Kasumi-1 (cell line): ENCODE results near the gene CHMP4B.

ENCODE experiments used
- DNase-seq, 2 experiments: peaks; one replicate each; lab custom pipeline; 2025; lab: John Stamatoyannopoulos, UW

CHMP4B gene, protein sequence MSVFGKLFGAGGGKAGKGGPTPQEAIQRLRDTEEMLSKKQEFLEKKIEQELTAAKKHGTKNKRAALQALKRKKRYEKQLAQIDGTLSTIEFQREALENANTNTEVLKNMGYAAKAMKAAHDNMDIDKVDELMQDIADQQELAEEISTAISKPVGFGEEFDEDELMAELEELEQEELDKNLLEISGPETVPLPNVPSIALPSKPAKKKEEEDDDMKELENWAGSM

DNA sequence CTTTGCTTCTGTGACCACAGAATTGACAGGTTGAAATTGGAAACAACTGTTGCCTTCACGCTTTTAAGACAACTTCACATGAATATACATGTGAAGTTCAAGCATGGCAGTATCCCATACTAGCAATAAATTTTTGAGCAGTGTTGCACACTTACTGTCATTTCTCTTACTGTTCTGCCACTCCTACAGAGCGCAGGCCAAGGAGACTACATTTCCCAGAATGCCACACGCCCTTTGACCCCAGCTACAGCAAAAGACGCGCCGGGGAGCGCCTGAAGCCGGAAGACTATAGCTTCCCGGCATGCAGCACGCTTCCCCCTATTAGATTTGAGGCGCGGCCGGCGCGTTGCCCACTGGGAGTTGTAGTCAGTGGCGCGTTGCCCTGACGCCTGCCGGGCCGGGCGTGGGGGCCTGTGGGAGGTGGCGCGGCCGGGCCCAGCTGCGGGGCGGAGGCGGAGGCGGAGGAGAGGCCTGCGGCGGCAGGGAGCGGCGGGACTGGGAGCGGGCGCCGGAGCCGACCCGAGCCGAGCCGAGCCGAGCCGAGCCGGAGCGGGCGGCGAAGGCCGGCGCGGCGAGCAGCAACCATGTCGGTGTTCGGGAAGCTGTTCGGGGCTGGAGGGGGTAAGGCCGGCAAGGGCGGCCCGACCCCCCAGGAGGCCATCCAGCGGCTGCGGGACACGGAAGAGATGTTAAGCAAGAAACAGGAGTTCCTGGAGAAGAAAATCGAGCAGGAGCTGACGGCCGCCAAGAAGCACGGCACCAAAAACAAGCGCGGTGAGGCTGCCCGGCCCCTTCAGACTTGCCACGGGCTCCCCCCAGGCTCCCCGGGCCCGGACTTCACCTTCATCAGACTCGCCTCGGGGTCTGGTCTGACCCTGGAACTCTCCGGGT, at the start of gene CHMP4B:
Gene CHMP4B (plus strand): TSS at position 464 of the 891 bp plus-strand sequence. CDS start 121 bp downstream, at position 585.
- DNase-seq = peak; percentile 98

DNA sequence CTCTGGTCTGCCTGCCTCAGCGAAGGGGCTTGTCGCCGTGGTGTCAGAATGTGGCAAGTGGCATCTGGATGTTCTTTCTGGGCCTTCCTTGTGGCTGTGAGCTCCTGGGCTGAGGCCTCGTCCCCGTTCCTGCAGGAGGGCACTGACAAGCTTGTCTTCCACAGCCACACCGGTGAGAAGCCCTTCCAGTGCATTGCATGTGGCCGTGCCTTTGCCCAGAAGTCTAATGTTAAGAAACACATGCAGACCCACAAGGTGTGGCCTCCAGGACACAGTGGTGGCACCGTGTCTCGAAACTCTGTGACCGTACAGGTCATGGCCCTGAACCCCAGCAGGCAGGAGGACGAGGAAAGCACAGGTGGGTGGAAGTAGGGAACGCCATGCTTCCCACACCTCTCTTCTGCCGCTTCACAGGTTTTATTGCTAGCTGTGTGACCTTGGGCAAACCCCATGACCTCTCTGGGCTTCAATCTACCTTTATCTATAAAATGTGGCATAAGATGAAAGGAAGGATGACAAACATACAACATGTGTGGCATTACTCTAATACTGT, 49.4 kb upstream of the CHMP4B start:
- DNase-seq = no peak

DNA sequence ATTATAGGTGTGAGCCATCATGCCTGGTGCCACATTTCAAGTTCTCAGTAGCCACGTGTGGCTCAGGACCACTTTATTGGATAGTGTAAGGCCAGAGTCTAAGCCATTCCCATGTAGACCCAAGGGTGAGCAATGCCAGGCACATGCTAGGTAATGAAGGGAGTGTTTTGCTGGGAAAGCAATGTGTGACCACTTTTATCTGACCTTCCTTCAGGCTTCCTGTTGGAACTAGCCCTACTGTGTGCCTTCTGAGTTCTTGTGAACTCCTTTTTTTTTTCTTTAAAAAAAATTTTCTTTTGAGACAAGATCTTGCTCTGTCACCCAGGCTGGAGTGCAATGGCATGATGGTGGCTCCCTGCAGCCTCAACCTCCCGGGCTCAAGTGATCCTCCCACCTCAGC, 46.0 kb upstream of the CHMP4B start:
- no peak for DNase-seq

DNA sequence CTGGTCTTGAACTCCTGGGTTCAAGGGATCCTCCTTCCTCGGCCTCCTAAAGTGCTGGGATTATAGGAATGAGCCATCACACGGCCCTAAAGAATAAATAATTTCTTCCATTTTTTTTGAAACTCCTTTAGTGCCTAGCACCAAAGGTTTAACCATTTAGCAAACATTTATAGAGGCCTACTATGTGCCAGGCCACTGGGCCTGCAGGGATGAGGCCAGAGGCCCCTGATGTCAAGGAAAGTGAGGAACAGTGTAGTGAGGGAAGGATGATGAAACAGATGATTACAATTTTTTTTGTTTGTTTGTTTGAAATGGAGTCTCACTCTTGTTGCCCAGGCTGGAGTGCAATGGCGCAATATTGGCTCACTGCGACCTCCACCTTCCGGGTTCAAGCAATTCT, 45.6 kb upstream of the CHMP4B start:
- DNase-seq = no peak

DNA sequence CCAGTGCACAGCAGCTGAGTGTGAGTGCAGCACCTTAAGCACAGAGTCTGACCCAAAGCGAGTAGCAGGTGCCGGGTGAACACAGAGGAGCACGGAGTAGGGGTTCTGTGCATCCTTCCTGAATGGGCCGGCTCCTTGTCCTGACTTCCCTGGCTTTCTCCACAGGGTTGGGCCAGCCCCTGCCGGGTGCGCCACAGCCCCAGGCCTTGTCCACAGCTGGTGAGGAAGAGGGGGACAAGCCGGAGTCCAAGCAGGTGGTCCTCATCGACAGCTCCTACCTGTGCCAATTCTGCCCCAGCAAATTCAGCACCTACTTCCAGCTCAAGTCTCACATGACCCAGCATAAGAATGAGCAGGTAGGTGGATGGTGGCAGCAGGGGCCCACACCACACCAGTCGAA, 44.5 kb upstream of the CHMP4B start:
- no peak for DNase-seq

DNA sequence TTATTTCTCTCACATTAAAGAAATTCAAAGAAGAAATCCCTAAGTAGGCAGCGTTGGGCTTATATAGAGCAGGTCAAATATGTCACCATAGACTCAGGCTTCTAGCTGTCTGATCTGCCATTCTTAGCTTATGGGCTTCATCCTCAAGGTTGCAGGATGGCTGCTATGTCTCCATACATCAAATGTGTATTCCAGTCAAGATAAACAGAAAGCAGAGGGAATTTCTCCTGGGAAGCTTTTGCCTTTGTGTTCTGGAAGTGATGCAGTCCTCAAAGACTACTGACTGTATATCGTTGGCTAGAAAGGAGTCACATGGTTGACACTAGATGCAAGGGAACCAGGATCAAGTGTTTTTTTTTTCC, 43.4 kb upstream of the CHMP4B start:
- DNase-seq = no peak

DNA sequence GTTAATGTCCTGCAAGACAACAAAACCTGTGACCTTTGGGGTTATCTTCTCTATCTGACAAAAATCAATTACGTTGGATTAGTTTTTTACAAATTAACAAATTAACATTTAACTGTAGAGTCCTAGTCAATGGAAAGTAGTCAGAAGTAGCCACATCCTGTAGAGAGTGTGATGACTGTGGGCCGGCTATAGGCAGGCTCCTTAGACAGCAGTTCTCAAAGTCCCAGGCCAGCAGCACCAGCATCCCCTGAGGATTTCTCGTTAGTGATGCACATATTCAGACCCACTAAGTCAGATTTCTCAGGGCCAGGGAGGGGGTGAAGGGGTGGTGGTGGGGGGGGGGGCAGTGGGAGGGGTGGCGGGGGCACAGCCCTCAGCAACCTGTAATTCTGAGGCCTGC, 42.1 kb upstream of the CHMP4B start:
- no peak for DNase-seq

DNA sequence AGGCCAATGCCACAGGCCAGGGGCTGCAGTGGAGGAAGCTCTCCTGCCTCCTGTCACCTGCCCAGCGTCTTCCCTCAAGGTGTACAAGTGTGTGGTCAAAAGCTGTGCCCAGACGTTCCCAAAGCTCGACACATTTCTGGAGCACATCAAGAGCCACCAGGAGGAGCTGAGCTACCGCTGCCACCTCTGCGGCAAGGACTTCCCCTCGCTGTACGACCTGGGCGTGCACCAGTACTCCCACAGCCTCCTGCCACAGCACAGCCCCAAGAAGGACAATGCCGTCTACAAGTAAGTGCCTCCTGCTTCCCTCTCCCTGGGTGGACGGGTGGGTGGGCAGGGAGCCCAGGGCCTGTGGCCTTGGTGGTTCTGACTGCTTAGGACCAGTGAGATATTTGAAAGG, 41.1 kb upstream of the CHMP4B start:
- no peak for DNase-seq

DNA sequence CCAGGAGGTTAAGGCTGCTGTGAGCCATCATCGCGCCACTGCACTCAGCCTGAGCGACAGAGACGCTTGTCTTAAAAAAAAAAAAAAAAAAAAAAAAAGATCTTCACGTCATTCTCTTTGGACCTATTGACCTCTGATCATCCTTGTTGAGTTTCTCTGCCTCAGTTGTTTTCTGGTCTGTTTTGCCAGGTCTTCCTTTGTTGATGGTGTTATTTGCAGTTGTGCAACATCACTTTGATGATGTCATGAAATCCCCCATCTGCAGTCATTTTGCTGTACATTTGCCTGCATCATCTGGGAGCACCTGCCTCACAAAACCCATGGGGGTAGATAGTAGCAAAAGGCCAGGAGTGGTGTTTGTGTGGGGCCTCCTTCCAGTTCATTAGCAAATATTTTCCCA, 39.2 kb upstream of the CHMP4B start:
- DNase-seq = no peak

DNA sequence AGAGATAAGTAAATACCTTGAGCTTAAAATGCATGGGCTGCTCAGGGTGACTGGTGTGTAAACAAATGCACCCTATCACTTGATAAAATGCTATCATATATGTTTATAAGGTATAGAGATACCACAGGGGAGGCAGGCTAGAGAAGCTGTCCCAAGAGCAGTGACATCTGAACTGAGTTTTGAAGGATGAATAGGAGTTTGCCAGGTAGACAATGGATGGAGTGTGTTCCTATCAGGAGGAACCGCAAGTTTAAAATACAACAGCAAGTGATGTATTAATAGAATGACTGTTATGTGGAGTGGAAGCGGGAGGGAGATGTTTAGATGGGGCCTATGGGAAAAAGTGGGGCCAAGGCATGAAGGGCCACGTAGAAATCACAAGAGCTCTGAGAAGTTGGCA, 38.7 kb upstream of the CHMP4B start:
- DNase-seq = no peak

DNA sequence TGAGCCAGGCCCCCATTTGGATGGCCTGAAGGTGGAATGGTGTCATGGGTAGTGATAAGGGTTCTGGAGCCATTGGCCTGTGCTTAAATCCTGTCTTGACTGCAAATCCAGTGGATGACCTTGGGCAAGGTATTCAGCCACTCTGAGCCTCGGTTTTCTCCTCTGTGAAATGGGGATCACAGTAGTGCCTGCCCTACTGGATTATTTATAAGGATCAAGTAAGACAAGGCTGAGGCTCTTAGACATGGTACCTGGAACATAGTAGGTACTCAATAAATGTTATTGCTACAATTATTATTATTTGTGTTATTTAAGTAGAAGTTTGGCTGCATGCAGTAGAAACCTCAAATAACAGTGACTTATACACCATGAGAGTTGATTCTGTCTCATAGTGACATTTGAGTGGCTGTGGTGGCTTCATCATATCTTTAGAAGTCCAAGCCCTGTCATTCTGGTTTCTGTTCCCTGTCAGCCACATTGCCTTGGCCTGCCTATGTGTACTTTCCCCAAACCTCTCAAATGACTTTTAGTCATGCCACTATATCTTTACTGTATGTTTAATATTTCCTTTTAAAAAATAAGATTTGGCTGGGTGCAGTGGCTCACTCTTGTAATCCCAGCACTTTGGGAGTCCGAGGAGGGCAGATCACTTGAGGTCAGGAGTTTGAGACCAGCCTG, 37.6 kb upstream of the CHMP4B start:
- DNase-seq = no peak

DNA sequence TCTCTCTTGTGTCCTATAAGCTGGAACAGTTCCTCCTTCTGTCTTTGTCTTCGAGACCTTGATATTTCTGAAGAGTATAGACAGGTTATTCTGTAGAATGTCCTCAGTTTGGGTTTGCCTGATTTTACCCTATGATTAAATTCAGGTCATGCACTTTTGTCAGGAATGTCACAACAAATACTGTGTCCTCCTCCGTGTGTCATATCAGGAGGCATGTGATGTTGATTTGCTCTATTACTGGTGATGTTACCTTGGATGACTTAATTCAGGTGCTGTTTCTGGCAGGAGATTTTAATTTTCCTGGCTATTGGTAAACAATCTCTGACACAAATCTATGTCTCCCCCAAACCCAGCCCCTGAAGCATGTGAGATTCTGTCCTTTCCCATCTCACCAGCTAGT, 33.3 kb upstream of the CHMP4B start:
- DNase-seq = no peak

DNA sequence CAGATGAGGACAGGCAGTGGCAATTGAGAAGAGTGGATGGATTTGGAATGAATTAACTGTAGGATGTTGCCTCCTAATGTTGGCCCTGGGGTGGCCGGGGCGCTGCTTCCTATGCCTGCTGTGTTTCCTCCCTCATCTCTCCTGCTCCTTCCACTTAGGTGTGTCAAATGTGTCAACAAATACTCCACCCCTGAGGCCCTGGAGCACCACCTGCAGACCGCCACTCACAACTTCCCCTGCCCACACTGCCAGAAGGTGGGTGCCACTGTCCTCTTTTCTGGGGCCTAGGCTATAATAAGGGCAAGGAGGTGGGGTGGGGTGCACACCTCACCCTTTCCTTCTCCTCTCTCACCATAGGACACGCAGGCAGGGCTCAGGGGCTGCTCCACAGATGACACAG, 30.0 kb upstream of the CHMP4B start:
- no peak for DNase-seq

DNA sequence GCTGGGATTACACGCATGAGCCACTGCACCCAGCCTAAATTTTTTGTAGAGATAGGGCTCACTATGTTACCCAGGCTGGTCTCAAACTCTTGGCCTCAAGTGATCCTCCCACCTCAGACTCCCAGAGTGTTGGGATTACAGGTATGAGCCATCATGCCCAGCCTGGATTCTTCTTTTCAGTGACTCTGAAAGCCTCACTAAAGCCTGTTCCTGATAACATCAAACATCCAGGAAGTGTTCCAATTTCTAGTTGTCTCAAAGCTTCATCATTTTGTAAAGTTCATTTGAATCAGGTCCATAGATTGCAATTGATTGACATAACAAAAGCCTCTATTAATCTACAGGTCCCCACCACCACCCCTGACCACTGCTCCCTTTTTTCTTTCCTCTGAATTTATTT, 29.2 kb upstream of the CHMP4B start:
- no peak for DNase-seq

DNA sequence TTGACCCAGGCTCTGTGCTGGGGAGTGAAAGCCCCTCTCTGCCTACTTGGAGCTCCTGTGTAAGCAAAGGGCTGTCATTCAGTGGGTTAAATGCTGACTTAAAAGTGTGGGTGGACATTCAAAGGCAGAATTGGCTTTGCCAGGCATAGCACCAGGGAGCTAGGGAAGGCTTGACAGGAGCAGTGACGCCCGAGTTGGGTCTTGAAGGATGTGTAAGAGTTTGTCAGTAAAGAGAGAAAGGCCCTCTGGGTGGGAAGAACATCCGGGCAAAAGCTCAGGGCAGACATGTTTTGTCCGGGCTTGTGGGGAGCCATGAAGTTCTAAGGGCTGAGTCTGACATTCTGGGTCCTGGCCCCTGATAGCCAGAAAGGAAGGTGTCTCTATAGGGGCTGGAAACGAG, 27.9 kb upstream of the CHMP4B start:
- DNase-seq = no peak

DNA sequence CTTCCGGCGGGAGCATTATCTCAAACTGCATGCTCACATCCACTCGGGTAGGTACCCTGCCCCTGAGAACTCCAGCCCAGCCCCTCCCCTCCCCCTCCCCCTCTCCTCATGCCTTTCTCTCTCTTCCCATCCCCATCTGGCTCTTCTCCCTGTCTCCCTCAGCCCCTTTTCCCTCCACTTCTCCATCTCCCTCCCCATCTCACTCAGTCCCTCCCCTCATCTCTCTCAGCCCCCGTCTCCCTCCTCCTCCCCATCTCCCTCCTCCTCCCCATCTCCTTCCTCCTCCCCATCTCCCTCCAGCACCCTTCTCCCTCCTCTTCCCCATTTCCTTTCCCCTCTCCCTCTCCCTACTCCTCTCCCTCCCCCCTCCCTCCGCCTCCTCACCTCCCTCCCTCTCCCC, 27.3 kb upstream of the CHMP4B start:
- DNase-seq = no peak

DNA sequence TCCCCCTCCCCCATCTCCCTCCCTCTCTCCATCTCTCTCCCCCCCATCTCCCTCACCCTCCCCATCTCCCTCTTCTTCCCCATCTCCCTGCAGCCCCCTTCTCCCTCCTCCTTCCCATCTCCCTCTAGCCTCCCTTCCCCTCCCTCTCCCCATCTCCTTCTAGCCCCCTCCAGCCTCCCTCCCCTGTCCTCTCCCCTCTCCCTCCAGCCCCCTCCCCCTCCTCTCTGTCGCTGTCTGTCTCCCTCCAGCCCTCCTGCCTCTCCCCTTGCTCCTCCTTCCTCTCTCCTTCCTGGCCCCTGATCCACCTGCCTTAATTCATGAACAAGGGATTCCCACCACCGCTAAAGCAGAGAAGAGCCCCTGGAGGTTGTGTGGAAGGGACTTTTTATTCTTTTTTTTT, 26.9 kb upstream of the CHMP4B start:
- DNase-seq = no peak

DNA sequence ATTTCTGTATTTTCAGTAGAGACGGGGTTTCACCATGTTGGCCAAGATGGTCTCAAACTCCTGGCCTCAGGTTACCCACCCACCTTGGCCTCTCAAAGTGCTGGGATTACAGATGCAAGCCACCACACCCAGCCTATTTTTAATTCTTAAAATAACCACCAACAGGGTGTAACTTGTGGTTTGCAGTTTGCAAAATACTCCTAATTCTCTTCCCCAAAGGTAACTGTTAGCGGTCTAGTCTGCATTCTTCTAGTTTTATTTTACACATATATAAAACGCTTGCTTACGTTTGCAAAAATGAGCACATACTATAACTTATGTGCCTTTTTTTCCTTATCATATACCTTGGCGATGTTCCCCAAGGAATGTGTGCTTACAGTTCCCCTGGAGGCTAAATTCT, 25.6 kb upstream of the CHMP4B start:
- no peak for DNase-seq

DNA sequence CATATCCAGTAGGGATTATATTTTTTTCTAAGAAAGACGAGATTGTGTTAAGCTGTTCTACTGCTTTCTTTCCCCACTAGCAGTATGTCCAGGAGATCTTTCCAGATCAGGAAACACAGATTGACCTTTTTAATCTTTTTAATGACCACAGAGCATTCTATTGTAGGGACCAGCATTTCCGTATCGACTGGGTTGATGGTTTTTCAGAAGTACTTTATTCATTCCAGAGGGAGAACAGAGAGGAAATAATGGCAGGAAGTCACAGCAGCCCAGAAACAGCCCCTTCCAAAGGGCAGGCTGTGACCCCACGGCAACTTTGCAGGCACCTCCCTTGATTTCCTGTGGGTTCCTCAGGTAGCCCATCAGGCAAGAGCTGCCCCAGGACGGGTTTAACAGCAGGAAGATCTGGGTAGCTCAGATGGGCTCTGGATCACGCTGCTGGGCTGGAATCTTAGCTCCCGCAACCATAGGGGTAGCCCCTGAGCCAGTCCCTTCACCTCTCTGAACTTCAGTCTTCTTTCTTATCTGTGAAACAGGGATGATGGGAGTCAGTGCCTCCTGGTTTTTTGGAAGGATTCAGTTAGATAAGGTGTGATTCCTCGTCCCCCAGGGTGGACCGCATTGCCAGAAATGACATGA, 23.8 kb upstream of the CHMP4B start:
- no peak for DNase-seq

DNA sequence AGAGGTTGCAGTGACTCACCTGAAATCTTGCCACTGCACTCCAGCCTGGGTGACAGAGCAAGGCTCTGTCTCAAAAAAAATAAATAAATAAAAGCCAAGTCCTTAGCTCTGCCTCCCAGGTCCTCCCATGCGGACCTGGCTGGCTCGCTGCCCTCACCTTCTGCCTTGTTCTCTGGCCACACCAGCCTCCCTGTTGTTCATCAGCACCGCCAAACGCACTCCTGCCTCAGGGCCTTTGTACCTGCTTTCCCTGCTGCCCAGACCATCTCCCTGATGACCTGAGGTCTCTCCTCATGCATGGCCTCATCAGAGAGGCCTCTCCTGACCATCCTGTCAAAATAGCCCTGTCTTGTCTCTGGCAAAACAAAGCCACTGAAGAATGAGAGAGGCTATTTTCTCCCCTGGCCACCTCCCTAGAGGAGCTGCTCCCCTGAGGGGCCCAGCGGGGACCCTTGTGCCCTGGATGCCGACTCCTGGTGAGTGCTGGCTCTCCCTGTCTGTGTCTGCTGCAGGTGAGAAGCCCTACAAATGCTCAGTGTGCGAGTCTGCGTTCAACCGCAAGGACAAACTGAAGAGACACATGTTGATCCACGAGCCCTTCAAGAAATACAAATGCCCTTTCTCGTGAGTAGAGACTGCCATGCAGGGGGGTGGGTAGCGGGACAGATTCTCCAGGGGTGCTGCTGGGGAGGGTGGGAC, 22.6 kb upstream of the CHMP4B start:
- DNase-seq = no peak

DNA sequence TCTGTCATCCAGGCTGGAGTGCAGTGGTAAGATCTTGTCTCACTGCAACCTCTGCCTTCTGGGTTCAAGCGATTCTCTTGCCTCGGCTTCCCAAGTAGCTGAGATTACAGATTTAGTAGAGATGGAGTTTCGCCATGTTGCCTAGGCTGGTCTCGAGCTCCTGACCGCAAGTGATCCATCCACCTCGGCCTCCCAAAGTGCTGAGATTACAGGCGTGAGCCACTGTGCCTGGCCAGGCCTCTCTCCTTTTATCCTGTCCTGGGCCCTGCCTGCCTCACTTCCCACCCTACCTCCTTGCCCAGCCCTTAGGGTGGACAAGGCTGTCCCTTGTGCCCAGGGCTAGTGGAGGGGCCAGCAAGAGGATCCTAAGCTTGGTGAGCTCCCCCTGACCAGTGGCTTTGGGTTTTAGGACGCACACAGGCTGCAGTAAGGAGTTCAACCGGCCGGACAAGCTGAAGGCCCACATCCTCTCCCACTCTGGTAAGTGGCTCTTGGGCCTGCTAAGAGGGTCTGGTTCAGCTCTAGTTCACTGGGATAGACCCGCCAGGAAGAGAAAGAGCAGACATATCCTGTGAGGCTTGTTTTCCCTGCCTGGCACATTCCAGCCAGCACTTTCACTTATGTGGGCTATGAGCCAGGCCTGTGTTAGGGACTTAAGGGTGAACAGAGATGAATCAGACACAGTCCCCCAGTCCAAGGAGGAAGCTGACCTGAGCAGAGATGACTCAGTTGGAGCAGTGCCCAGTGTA, 21.9 kb upstream of the CHMP4B start:
- DNase-seq = no peak
